Calu3 (cell line): ENCODE data around the gene SGMS2. TPM values are rescaled to one million over a fixed set of nuclear protein-coding genes. Genes with fewer than 3 reads are reported as not detected.

Experiments used
- BruUV-seq: library from RNA; stranded (reverse); fragments of 400-500 nt; replicated peaks from 2 replicates; lab custom pipeline; 2021; lab: Mats Ljungman, UMichigan
- CTCF ChIA-PET: fragments of 300-600 bp; sonication (Branson Sonifier 250); formaldehyde crosslinking; loops from one replicate; lab custom pipeline; 2022; ENCODE audit warnings: antibody characterized with exemption; lab: Charles Lee
- DNase-seq: peaks from one replicate; pipeline ENCODE4 v3.0.0; 2022
- H3K27ac Mint-ChIP-seq: one replicate; pipeline ENCODE4 v1.8.0; 2022; ENCODE audit warnings: mixed read lengths; ENCODE audit not compliant: unreplicated experiment
- H3K27me3 Mint-ChIP-seq: one replicate; pipeline ENCODE4 v1.8.0; 2022; ENCODE audit warnings: mixed read lengths; ENCODE audit not compliant: unreplicated experiment
- H3K36me3 Mint-ChIP-seq: one replicate; pipeline ENCODE4 v1.8.0; 2022; ENCODE audit warnings: mild to moderate bottlenecking, moderate library complexity, mixed read lengths; ENCODE audit not compliant: insufficient read depth, unreplicated experiment
- H3K4me1 Mint-ChIP-seq: one replicate; pipeline ENCODE4 v1.8.0; 2022; ENCODE audit warnings: mild to moderate bottlenecking, low read depth, mixed read lengths; ENCODE audit not compliant: unreplicated experiment
- H3K4me3 Mint-ChIP-seq: one replicate; pipeline ENCODE4 v1.8.0; 2022; ENCODE audit warnings: mild to moderate bottlenecking, low read depth, moderate library complexity, mixed read lengths; ENCODE audit not compliant: unreplicated experiment
- H3K9me3 Mint-ChIP-seq: one replicate; pipeline ENCODE4 v1.8.0; 2022; ENCODE audit warnings: low read depth, mixed read lengths; ENCODE audit not compliant: unreplicated experiment
- intact Hi-C: fragments of 100-400 bp; cut with micrococcal nuclease; formaldehyde crosslinking; loops from one replicate; pipeline ENCODE4 v1.10.0; 2022; ENCODE audit not compliant: unreplicated experiment
- total RNA-seq: library from RNA; stranded (reverse); gene quantifications from 2 replicates; pipeline ENCODE4 v1.2.3, GENCODE V29; 2022
- TF ChIP-seq, protein P1 (sequence below): fragments of 200-600 bp; IDR thresholded peaks from one replicate; pipeline ENCODE4 v1.8.0; 2022; ENCODE audit warnings: antibody characterized with exemption; ENCODE audit not compliant: unreplicated experiment

SGMS2 gene
- total RNA-seq, 1 experiment from 2014 or later = 67.2 TPM

DNA sequence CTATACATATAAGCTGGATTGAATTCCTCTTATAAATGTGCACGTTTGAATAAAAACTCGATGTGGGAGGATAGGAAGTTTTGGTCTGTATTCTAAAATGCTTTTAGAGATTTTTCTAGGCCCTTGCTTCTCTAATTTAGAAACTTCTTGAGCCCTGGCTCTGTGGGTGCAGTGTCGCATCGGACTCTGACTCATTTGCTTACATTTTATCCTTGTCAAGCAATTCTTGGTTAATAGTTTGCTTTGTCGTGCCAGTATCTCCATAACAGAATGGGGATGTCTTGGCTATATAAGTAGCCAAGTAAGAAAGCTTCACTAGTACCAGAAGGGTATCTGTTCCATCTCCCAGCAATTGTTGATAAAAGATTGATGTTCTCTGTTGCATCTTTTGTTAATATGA is 10.7 kb downstream of the SGMS2 start:
- peaks cover 24% of the 10 kb centered on the region for H3K4me1 Mint-ChIP-seq
- no peaks in the 10 kb centered on the region for H3K27me3 Mint-ChIP-seq
- CTCF ChIA-PET = interaction anchor here (0.6 to 0.9 kb wide), 2 partner anchors 9 to 25 kb away, joined by 3 to 4 read pairs; no protein-coding TSS in a partner anchor
- H3K27ac Mint-ChIP-seq = no peak overlapping the region
- no peak for DNase-seq
- no peaks in the 10 kb centered on the region for H3K9me3 Mint-ChIP-seq
- H3K4me3 Mint-ChIP-seq = no peak overlapping the region
- intact Hi-C loops = no loop called here
- BruUV-seq = no TSS peak
- TF ChIP-seq, protein P1, sequence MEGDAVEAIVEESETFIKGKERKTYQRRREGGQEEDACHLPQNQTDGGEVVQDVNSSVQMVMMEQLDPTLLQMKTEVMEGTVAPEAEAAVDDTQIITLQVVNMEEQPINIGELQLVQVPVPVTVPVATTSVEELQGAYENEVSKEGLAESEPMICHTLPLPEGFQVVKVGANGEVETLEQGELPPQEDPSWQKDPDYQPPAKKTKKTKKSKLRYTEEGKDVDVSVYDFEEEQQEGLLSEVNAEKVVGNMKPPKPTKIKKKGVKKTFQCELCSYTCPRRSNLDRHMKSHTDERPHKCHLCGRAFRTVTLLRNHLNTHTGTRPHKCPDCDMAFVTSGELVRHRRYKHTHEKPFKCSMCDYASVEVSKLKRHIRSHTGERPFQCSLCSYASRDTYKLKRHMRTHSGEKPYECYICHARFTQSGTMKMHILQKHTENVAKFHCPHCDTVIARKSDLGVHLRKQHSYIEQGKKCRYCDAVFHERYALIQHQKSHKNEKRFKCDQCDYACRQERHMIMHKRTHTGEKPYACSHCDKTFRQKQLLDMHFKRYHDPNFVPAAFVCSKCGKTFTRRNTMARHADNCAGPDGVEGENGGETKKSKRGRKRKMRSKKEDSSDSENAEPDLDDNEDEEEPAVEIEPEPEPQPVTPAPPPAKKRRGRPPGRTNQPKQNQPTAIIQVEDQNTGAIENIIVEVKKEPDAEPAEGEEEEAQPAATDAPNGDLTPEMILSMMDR = no peak
- no peaks in the 10 kb centered on the region for H3K36me3 Mint-ChIP-seq

DNA sequence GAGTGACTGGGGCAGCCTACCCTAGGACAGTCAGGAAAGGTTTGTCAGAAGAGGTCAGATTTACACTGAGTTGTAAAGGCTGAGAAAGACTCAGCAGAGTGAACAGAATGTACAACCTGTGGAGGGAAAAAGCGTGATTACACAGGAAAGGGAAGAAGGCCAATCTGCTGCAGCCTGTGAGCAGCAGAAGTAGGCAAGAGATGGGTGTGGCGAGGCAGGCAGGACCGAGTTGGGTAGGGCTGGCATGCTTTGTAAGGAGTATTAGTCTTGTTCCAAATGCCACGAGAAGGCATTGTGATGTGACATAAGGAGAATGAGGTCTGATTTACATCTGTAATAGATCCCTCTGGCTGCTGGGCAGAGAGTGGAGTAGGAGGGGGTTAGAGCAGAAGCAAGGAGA is 12.6 kb downstream of the SGMS2 start:
- CTCF ChIA-PET = no interaction called here
- intact Hi-C loops = no loop called here

DNA sequence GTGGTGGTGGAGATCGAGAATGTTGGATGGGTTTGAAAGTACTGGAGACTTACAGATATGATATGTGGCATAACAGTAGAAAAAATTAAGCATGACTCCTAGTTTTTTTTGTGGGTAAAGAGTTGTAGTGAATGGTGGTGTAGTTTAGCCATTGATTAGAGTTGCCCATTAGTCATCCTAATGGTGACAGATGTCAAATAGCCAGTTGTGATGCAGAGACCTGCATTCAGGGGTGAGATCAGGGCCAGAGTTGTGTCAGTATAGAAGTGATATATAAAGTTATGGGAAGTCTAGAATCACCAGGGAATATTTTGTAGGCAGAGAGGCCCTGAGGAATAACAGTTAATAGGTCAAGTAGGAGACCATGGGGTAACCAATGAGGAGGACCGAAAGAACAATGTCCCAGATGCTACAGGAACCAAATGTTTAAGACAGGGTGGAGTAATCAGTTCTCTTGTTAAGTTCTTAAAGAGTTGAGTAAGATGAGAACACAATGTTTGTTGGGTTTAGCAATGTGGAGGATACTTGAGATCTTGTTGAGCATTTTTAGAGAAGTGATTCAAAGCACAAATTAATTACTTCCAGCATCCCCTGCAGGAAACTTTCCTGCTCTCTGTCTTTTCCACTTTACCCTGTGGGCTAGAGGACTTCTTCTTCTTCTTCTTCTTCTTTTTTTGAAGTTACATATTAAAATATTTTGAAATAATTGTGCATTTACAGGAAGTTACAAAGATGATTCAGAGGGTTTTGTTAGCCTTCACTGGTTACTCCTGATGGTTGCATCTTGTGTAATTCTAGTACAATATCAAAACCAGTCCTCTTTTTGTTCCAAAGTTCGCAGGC is 13.3 kb downstream of the SGMS2 start:
- Mint-ChIP-seq H3K4me1 (peaks cover 23% of the 10 kb centered on the region), H3K27ac (no peak overlapping the region), H3K4me3 (no peak overlapping the region), H3K27me3 (no peaks in the 10 kb centered on the region), H3K9me3 (no peaks in the 10 kb centered on the region), H3K36me3 (peaks cover 8% of the 10 kb centered on the region)
- TF ChIP-seq, protein P1 = no peak
- CTCF ChIA-PET = no interaction called here
- intact Hi-C loops = no loop called here
- no peak for DNase-seq
- BruUV-seq = no TSS peak

More for the DNA sequence above, 12.6 kb downstream of the SGMS2 start:
- DNase-seq = no peak
- no peaks in the 10 kb centered on the region for H3K9me3 Mint-ChIP-seq
- no peak overlapping the region for H3K27ac Mint-ChIP-seq
- TF ChIP-seq, protein P1 = no peak
- no peak overlapping the region for H3K4me3 Mint-ChIP-seq
- BruUV-seq = no TSS peak
- H3K4me1 Mint-ChIP-seq = peaks cover 22% of the 10 kb centered on the region
- H3K36me3 Mint-ChIP-seq = peaks cover 5% of the 10 kb centered on the region
- no peaks in the 10 kb centered on the region for H3K27me3 Mint-ChIP-seq

DNA sequence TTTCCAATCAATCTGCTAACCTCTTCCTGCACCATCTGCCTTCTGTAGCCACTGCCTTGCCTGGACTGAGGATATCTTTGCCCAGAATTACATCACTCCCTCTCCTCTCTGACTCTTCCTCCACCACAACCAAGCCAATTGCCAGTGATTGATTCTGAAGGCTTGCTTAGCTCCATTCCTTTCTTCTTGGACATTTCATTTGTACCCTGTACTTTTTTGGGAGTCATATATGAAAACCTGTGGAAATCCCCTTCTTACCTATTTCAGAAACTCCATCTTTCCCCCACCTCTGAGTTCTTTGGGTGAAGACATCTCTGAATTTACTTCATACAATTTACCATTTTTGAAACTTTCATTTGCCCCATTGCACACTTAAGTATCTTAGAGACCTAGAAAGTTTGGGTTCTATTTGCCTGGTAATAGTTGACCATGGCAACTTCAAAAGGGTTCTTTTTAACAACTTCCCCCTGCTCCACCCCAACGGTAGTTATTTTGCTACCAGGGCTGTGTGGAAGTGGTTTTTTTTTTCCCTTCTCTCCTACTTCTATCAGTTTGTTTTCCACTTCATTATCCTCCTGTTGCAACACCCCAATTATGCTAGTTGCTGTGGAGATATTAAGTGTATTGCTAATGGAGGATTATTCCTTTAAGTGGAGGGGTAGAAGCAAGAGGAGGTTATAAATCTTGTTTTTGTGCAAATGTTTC is 14.3 kb downstream of the SGMS2 start:
- Mint-ChIP-seq H3K9me3 (no peaks in the 10 kb centered on the region), H3K4me1 (peaks cover 17% of the 10 kb centered on the region), H3K27me3 (no peaks in the 10 kb centered on the region), H3K27ac (no peak overlapping the region), H3K36me3 (peaks cover 8% of the 10 kb centered on the region), H3K4me3 (no peak overlapping the region)
- BruUV-seq = no TSS peak
- TF ChIP-seq, protein P1 = no peak
- CTCF ChIA-PET = no interaction called here
- DNase-seq = no peak
- intact Hi-C loops = no loop called here
